Glomerular visceral epithelial cell (primary cell): ENCODE data around the gene OSBPL6.
A peak's percentile ranks its signal among the peaks of the same experiment; 100 is the strongest.
"Not testable (repeated sequence)": the region's sequence is repeated elsewhere in the genome, so short reads cannot be mapped to it uniquely, and the experiment has no call there.

ENCODE experiments used
- DNase-seq: peaks from one replicate; pipeline ENCODE4 v3.0.0-alpha.2; 2016; ENCODE audit errors: extremely low spot score

OSBPL6 gene

GRCh38 chr2:178193823-178194599 is at the start of gene OSBPL6:
TSS of gene OSBPL6 (plus strand) at chr2:178194512. CDS start at chr2:178306185, 111,673 bp downstream.
- peak; percentile 91 for DNase-seq

- DNase-seq: no peak
These were observed 42.3 kb upstream of the OSBPL6 start for GRCh38 chr2:178152033-178152432.

- DNase-seq: no peak
These were observed 41.8 kb upstream of the OSBPL6 start for GRCh38 chr2:178152542-178152941.

GRCh38 chr2:178152977-178153376 is 41.3 kb upstream of the OSBPL6 start:
- DNase-seq: no peak

- not testable (repeated sequence) for DNase-seq
These were observed 40.4 kb upstream of the OSBPL6 start for GRCh38 chr2:178153878-178154277.

- DNase-seq: no peak
These were observed 38.8 kb upstream of the OSBPL6 start for GRCh38 chr2:178155524-178155923.

- no peak for DNase-seq
These were observed 36.7 kb upstream of the OSBPL6 start for GRCh38 chr2:178157574-178157973.

GRCh38 chr2:178159966-178160365 is 34.3 kb upstream of the OSBPL6 start:
- DNase-seq: no peak

GRCh38 chr2:178160601-178161000 is 33.7 kb upstream of the OSBPL6 start:
- no peak for DNase-seq

GRCh38 chr2:178163395-178163794 is 30.9 kb upstream of the OSBPL6 start:
- no peak for DNase-seq

- DNase-seq: no peak
These were observed 30.4 kb upstream of the OSBPL6 start for GRCh38 chr2:178163911-178164310.

GRCh38 chr2:178173657-178174056 is 20.7 kb upstream of the OSBPL6 start:
- no peak for DNase-seq

- DNase-seq: peak; percentile 18
These were observed 17.1 kb upstream of the OSBPL6 start for GRCh38 chr2:178177066-178177679.

- not testable (repeated sequence) for DNase-seq
These were observed 13.7 kb upstream of the OSBPL6 start for GRCh38 chr2:178180648-178181047.

GRCh38 chr2:178187861-178188260 is 6.5 kb upstream of the OSBPL6 start:
- no peak for DNase-seq

- no peak for DNase-seq
These were observed 5.8 kb upstream of the OSBPL6 start for GRCh38 chr2:178188466-178188865.

GRCh38 chr2:178191004-178191508 is 3.3 kb upstream of the OSBPL6 start:
- no peak for DNase-seq

GRCh38 chr2:178191511-178191910 is 2.8 kb upstream of the OSBPL6 start:
- DNase-seq: no peak

GRCh38 chr2:178193496-178193822 is 853 bp upstream of the OSBPL6 start:
- DNase-seq: no peak

GRCh38 chr2:178194600-178195389 is 483 bp downstream of the OSBPL6 start:
- DNase-seq: peak; percentile 68

GRCh38 chr2:178195390-178196166 is 1.3 kb downstream of the OSBPL6 start:
- DNase-seq: no peak

- no peak for DNase-seq
These were observed 3.5 kb downstream of the OSBPL6 start for GRCh38 chr2:178197791-178198190.
